K562 (cell line): Measurements from ENCODE around the gene RILP. TPM values are rescaled to one million over a fixed set of nuclear protein-coding genes. Genes with fewer than 3 reads are reported as not detected.

Experiments
- ATAC-seq: fragments of 200-7000 bp; cut with Tn5 transposase; 3 replicates; pipeline ENCODE4 v1.9.1; 2020; ENCODE audit warnings: moderate library complexity
- BruUV-seq: library from RNA; stranded (reverse); fragments of 400-500 nt; replicated peaks from 2 replicates; lab custom pipeline; 2021; lab: Mats Ljungman, UMichigan
- CTCF ChIA-PET: fragments of 300-600 bp; formaldehyde crosslinking; extraction: SDS; loops from one replicate; lab custom pipeline; 2021; ENCODE audit warnings: low intra/inter-chr PET ratio; lab: Yijun Ruan, JAX
- POLR2A ChIA-PET: fragments of 300-600, 350-650 bp; sonication (Branson Sonifier 250); formaldehyde crosslinking; extraction: SDS; loops from one replicate; lab custom pipeline; 2021; ENCODE audit warnings: antibody characterized with exemption, inconsistent platforms; lab: Yijun Ruan, JAX
- DNase-seq, 4 experiments: peaks; one replicate each; pipeline versions ENCODE4 v3.0.0 to v3.0.0-alpha.2; 2011 to 2018; ENCODE audit warnings: low spot score in 3 of 4, mixed read lengths in 3 of 4; ENCODE audit errors: extremely low read depth in 1 of 4
- FAIRE-seq: peaks from 2 replicates; lab custom pipeline; 2011; peaks lifted over from hg19 to GRCh38; lab: Jason Lieb, UNC
- H2AFZ ChIP-seq: 2 replicates; pipeline ENCODE4 v1.6.0; 2011; ENCODE audit warnings: low read depth, low read length, control low read depth, inconsistent platforms
- H3K27ac ChIP-seq: fragments of 200-600 bp; 3 replicates; pipeline ENCODE4 v1.8.0; 2011; ENCODE audit warnings: low read depth, mild to moderate bottlenecking, control low read depth, inconsistent platforms, low read length, moderate library complexity, mixed read lengths; ENCODE audit errors: extremely low read depth
- H3K27me3 ChIP-seq, 2 experiments: fragments of 300-600 bp in 1 of 2; 2 replicates in 1 of 2; 3 replicates in 1 of 2; pipeline versions ENCODE4 v1.6.0 to v1.8.0; 2011; ENCODE audit warnings: inconsistent platforms in 2 of 2, low read length in 2 of 2, mild to moderate bottlenecking in 1 of 2, mixed read lengths in 1 of 2, moderate library complexity in 1 of 2; ENCODE audit not compliant: control insufficient read depth in 2 of 2, insufficient read depth in 2 of 2
- H3K36me3 ChIP-seq: fragments of 300-600 bp; 3 replicates; pipeline ENCODE4 v1.8.0; 2011; ENCODE audit warnings: mild to moderate bottlenecking, low read length, inconsistent platforms; ENCODE audit not compliant: control insufficient read depth, insufficient read depth
- H3K4me1 ChIP-seq, 2 experiments: fragments of 200-600 bp in 1 of 2; replicated peaks in 1 of 2; 2 replicates in 1 of 2; 3 replicates in 1 of 2; pipeline versions ENCODE4 v1.5.1 to v1.8.0; 2011; ENCODE audit warnings: inconsistent platforms in 2 of 2, low read length in 2 of 2, mild to moderate bottlenecking in 1 of 2, mixed read lengths in 1 of 2, moderate library complexity in 1 of 2; ENCODE audit not compliant: control insufficient read depth in 2 of 2, insufficient read depth in 2 of 2
- H3K4me2 ChIP-seq: 2 replicates; pipeline ENCODE4 v1.6.1; 2011; ENCODE audit warnings: low read length, control low read depth, inconsistent platforms, mixed read lengths; ENCODE audit not compliant: insufficient read depth
- H3K4me3 ChIP-seq: fragments of 200-600 bp; sonication (generic), shearing (Covaris generic); 2 replicates; pipeline ENCODE4 v1.5.1; 2016; ENCODE audit warnings: control low read depth, inconsistent platforms
- H3K79me2 ChIP-seq: fragments of 200-600 bp; 3 replicates; pipeline ENCODE4 v1.8.0; 2011; ENCODE audit warnings: low read length, inconsistent platforms; ENCODE audit not compliant: control insufficient read depth, insufficient read depth
- H3K9ac ChIP-seq, 2 experiments: 2 replicates each; pipeline versions ENCODE4 v1.6.0 to v1.6.1; 2011; ENCODE audit warnings: low read depth in 2 of 2, low read length in 2 of 2, control low read depth in 1 of 2, inconsistent platforms in 1 of 2, mild to moderate bottlenecking in 1 of 2, mixed read lengths in 1 of 2; ENCODE audit not compliant: insufficient read depth in 1 of 2
- H3K9me1 ChIP-seq: one replicate; pipeline ENCODE4 v1.6.0; 2011; ENCODE audit warnings: inconsistent platforms, mild to moderate bottlenecking, low read length, moderate library complexity; ENCODE audit not compliant: control insufficient read depth, insufficient read depth
- H3K9me3 ChIP-seq: replicated peaks from 2 replicates; pipeline ENCODE4 v1.5.1; 2011; ENCODE audit warnings: low read depth, low read length, inconsistent platforms; ENCODE audit not compliant: control insufficient read depth, insufficient read depth
- H4K20me1 ChIP-seq: replicated peaks from 2 replicates; pipeline ENCODE4 v1.6.1; 2011; ENCODE audit warnings: low read length, inconsistent platforms, mixed read lengths; ENCODE audit not compliant: control insufficient read depth, insufficient read depth
- CHD7 ChIP-seq: fragments of 200-600 bp; sonication (generic); IDR thresholded peaks from one replicate; pipeline ENCODE4 v1.6.1; 2012; ENCODE audit warnings: mild to moderate bottlenecking, low read depth, low read length, inconsistent platforms
- CTBP1 ChIP-seq: fragments of 450-650 bp; IDR thresholded peaks from 2 replicates; pipeline ENCODE4 v1.6.1; 2016; ENCODE audit warnings: borderline replicate concordance
- MITF ChIP-seq: IDR thresholded peaks from 2 replicates; pipeline ENCODE4 v1.6.1; 2014; ENCODE audit warnings: antibody characterized with exemption
- NFXL1 ChIP-seq: fragments of 450-650 bp; formaldehyde crosslinking; IDR thresholded peaks from 2 replicates; pipeline ENCODE4 v1.4.0; 2021; ENCODE audit warnings: mild to moderate bottlenecking
- PRPF4 ChIP-seq: fragments of 200-400 bp; formaldehyde crosslinking; IDR thresholded peaks from one replicate; pipeline ENCODE4 v1.6.1; 2017; ENCODE audit warnings: low read length, low read depth, mild to moderate bottlenecking; ENCODE audit not compliant: insufficient read depth, poor library complexity, severe bottlenecking
- ZNF175 ChIP-seq: fragments of 200-800 bp; sonication (Bioruptor generic); IDR thresholded peaks from 2 replicates; pipeline ENCODE4 v1.6.1; 2016; ENCODE audit warnings: low read depth, mild to moderate bottlenecking, missing genetic modification characterization, missing compliant biosample characterization
- ZNF217 ChIP-seq: sonication (generic); formaldehyde crosslinking; IDR thresholded peaks from 2 replicates; pipeline ENCODE4 v1.8.0; 2022; ENCODE audit warnings: mild to moderate bottlenecking, missing genetic modification reagents
- ZNF23 ChIP-seq: fragments of 250-450 bp; sonication (Bioruptor Pico); IDR thresholded peaks from 2 replicates; pipeline ENCODE4 v1.4.0; 2020; ENCODE audit warnings: mild to moderate bottlenecking
- ZNF551 ChIP-seq: fragments of 250-450 bp; sonication (Bioruptor Pico); IDR thresholded peaks from 2 replicates; pipeline ENCODE4 v1.5.0; 2021; ENCODE audit warnings: mild to moderate bottlenecking, moderate library complexity
- WGBS: fragments of 100-300 bp; shearing (Covaris generic); methylation state at CpG from one replicate; pipeline ENCODE4 v1.1.6; 2016; ENCODE audit warnings: low coverage, mixed read lengths; ENCODE audit not compliant: insufficient coverage; ENCODE audit errors: missing lambda C conversion rate; 5-methylcytosine and 5-hydroxymethylcytosine counted together
- in situ Hi-C: fragments of 300-500 bp; cut with MboI; formaldehyde crosslinking; loops from 4 replicates; pipeline ENCODE4 v1.15.0; 2018; ENCODE audit warnings: inconsistent platforms, mixed read lengths
- intact Hi-C: fragments of 100-400 bp; cut with micrococcal nuclease; formaldehyde crosslinking; loops from 2 replicates; pipeline ENCODE4 v1.14.2; 2022
- polyA plus RNA-seq, 8 experiments: library from polyadenylated mRNA; depleted of rRNA in 4 of 8; stranded (reverse) in 5 of 8; unstranded in 3 of 8; fragments of >200 nt; fragmentation: Nextera tagmentation in 2 of 8; fragmentation: Illumina TruSeq in 1 of 8; extraction: Ambion mirVana in 2 of 8; extraction: Trizol in 1 of 8; gene quantifications; 2 replicates each; pipeline versions ENCODE4 v1.2.1 to v1.2.3, GENCODE V29; 2011 to 2014; ENCODE audit warnings: inconsistent platforms in 1 of 8, missing spikeins in 1 of 8
- total RNA-seq, 7 experiments: library from RNA; depleted of rRNA in 6 of 7; stranded (reverse); fragments of >200 nt in 6 of 7; fragmentation: Illumina TruSeq in 2 of 7; extraction: Trizol in 2 of 7; gene quantifications; 2 replicates each; pipeline versions ENCODE4 v1.2.1 to v1.2.3, GENCODE V29; 2011 to 2021; ENCODE audit warnings: low replicate concordance in 1 of 7
- TF ChIP-seq, protein P1 (sequence below): fragments of 450-650 bp; formaldehyde crosslinking; IDR thresholded peaks from 2 replicates; pipeline ENCODE4 v1.4.0; 2022; ENCODE audit warnings: mild to moderate bottlenecking, moderate library complexity

The RILP gene
- total and polyA plus RNA-seq, 9 of the 15 experiments (the other 6 are each of a cell fraction or from before 2014, with no cell fraction given): 0.75 to 54.9 (median 27.8) TPM

DNA sequence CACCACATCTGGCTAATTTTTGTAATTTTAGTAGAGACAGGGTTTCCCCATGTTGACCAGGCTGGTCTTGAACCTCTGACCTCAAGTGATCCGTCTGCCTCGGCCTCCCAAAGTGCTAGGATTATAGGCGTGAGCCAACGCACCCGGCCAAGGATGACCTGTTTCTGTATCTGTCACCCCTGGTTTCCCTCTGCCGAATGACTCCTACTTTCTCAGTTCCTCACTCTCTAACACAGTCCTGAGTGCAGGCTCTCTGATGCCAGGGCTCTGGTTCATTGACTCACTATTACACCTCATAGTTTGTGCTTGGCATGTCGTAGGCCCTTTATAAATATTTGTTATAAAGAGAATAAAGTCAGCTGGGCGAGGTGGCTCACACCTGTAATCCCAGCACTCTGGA lies 45.7 kb upstream of the RILP start:
- TF ChIP-seq PRPF4: no peak
- no peak for TF ChIP-seq MITF
- no peak for TF ChIP-seq ZNF551 (CRISPR knock-in tag)
- TF ChIP-seq, protein P1, sequence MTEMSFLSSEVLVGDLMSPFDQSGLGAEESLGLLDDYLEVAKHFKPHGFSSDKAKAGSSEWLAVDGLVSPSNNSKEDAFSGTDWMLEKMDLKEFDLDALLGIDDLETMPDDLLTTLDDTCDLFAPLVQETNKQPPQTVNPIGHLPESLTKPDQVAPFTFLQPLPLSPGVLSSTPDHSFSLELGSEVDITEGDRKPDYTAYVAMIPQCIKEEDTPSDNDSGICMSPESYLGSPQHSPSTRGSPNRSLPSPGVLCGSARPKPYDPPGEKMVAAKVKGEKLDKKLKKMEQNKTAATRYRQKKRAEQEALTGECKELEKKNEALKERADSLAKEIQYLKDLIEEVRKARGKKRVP: no peak
- no peak for TF ChIP-seq ZNF217 (CRISPR knock-in tag)
- TF ChIP-seq CTBP1: no peak
- TF ChIP-seq ZNF175 (CRISPR knock-in tag): no peak
- TF ChIP-seq ZNF23 (CRISPR knock-in tag): no peak
- no peak for TF ChIP-seq CHD7
- no peak for TF ChIP-seq NFXL1 (CRISPR knock-in tag)
- H3K9me3 ChIP-seq: no peaks in the 10 kb centered on the region
- POLR2A ChIA-PET: no interaction called here
- BruUV-seq: no TSS peak
- WGBS: 55% methylated on average over 8 of the region's 8 CpGs
- H3K9me1 ChIP-seq: no peaks in the 10 kb centered on the region
- H2AFZ ChIP-seq: no peak overlapping the region
- H3K36me3 ChIP-seq: no peaks in the 10 kb centered on the region
- ATAC-seq (no peak), FAIRE-seq (no peak), DNase-seq (no peak)
- H3K4me1 ChIP-seq: no peaks in the 10 kb centered on the region; a peak in 1 of 5 replicates
- no peaks in the 10 kb centered on the region for H3K27me3 ChIP-seq
- H3K79me2 ChIP-seq: no peaks in the 10 kb centered on the region
- H3K4me3 ChIP-seq: no peak overlapping the region
- no peaks in the 10 kb centered on the region for H4K20me1 ChIP-seq
- intact Hi-C loops: no loop called here
- in situ Hi-C loops: no loop called here
- no peak overlapping the region for H3K4me2 ChIP-seq
- CTCF ChIA-PET: no interaction called here
- H3K27ac ChIP-seq: no peak overlapping the region
- H3K9ac ChIP-seq: no peak overlapping the region
